ENCODE data around the gene SMPX.

The SMPX gene

GRCh38 chrX:21747558-21747957 is 10.4 kb downstream of the SMPX start:
- WGBS, 2 experiments: 0 to 1% methylated on average over 4 of the region's 4 CpGs
- no peak overlapping the region for H3K4me3 ChIP-seq (ENCODE audit: insufficient read depth, low read depth, low read length)
- peak overlapping the region; percentile 50 for H3K27ac ChIP-seq (ENCODE audit: insufficient read depth, low read depth, low read length, poor library complexity, severe bottlenecking)
- no peaks in the 10 kb centered on the region for H3K9me3 ChIP-seq (ENCODE audit: control insufficient read depth, low read length)
- no peaks in the 10 kb centered on the region for H3K27me3 ChIP-seq (ENCODE audit: control insufficient read depth, insufficient read depth, low read length, poor library complexity, severe bottlenecking)
- H3K36me3 ChIP-seq (ENCODE audit: control insufficient read depth, insufficient read depth, low read length): no peaks in the 10 kb centered on the region
- no peaks in the 10 kb centered on the region for H3K4me1 ChIP-seq (ENCODE audit: control insufficient read depth, insufficient read depth, low read length)

GRCh38 chrX:21745756-21746155 is 12.2 kb downstream of the SMPX start:
- Histone ChIP-seq H3K27me3 (ENCODE audit: control insufficient read depth, insufficient read depth, low read length, poor library complexity, severe bottlenecking) (no peaks in the 10 kb centered on the region), H3K9me3 (ENCODE audit: control insufficient read depth, low read length) (no peaks in the 10 kb centered on the region), H3K27ac (ENCODE audit: insufficient read depth, low read depth, low read length, poor library complexity, severe bottlenecking) (no peak overlapping the region), H3K36me3 (ENCODE audit: control insufficient read depth, insufficient read depth, low read length) (no peaks in the 10 kb centered on the region), H3K4me1 (ENCODE audit: control insufficient read depth, insufficient read depth, low read length) (no peaks in the 10 kb centered on the region), H3K4me3 (ENCODE audit: insufficient read depth, low read depth, low read length) (no peak overlapping the region)
- WGBS, 2 experiments: 29 to 38% methylated on average over 3 of the region's 4 CpGs

- no peaks in the 10 kb centered on the region for H3K9me3 ChIP-seq (ENCODE audit: control insufficient read depth, low read length)
- WGBS, 2 experiments: 95 to 100% methylated on average over 1 of the region's 1 CpG
- H3K4me1 ChIP-seq (ENCODE audit: control insufficient read depth, insufficient read depth, low read length): no peaks in the 10 kb centered on the region
- no peaks in the 10 kb centered on the region for H3K36me3 ChIP-seq (ENCODE audit: control insufficient read depth, insufficient read depth, low read length)
- H3K27ac ChIP-seq (ENCODE audit: insufficient read depth, low read depth, low read length, poor library complexity, severe bottlenecking): no peak overlapping the region
- no peaks in the 10 kb centered on the region for H3K27me3 ChIP-seq (ENCODE audit: control insufficient read depth, insufficient read depth, low read length, poor library complexity, severe bottlenecking)
- H3K4me3 ChIP-seq (ENCODE audit: insufficient read depth, low read depth, low read length): no peak overlapping the region
Measured at GRCh38 chrX:21744721-21745120, 13.2 kb downstream of the SMPX start.

GRCh38 chrX:21744060-21744459 is 13.9 kb downstream of the SMPX start:
- Histone ChIP-seq H3K9me3 (ENCODE audit: control insufficient read depth, low read length) (no peaks in the 10 kb centered on the region), H3K4me1 (ENCODE audit: control insufficient read depth, insufficient read depth, low read length) (no peaks in the 10 kb centered on the region), H3K27me3 (ENCODE audit: control insufficient read depth, insufficient read depth, low read length, poor library complexity, severe bottlenecking) (no peaks in the 10 kb centered on the region), H3K27ac (ENCODE audit: insufficient read depth, low read depth, low read length, poor library complexity, severe bottlenecking) (no peak overlapping the region), H3K4me3 (ENCODE audit: insufficient read depth, low read depth, low read length) (no peak overlapping the region), H3K36me3 (ENCODE audit: control insufficient read depth, insufficient read depth, low read length) (no peaks in the 10 kb centered on the region)
- WGBS, 2 experiments: 94 to 100% methylated on average over 1 to 2 of the region's 3 CpGs

- Histone ChIP-seq H3K27me3 (ENCODE audit: control insufficient read depth, insufficient read depth, low read length, poor library complexity, severe bottlenecking) (no peaks in the 10 kb centered on the region), H3K27ac (ENCODE audit: insufficient read depth, low read depth, low read length, poor library complexity, severe bottlenecking) (no peak overlapping the region), H3K36me3 (ENCODE audit: control insufficient read depth, insufficient read depth, low read length) (no peaks in the 10 kb centered on the region), H3K4me3 (ENCODE audit: insufficient read depth, low read depth, low read length) (no peak overlapping the region), H3K9me3 (ENCODE audit: control insufficient read depth, low read length) (no peaks in the 10 kb centered on the region), H3K4me1 (ENCODE audit: control insufficient read depth, insufficient read depth, low read length) (no peaks in the 10 kb centered on the region)
- 96 to 97% methylated on average over 2 to 3 of the region's 6 CpGs for WGBS, 2 experiments
Measured at GRCh38 chrX:21741869-21742701, 15.8 kb downstream of the SMPX start.

- H3K4me3 ChIP-seq (ENCODE audit: insufficient read depth, low read depth, low read length): no peak overlapping the region
- no peaks in the 10 kb centered on the region for H3K27me3 ChIP-seq (ENCODE audit: control insufficient read depth, insufficient read depth, low read length, poor library complexity, severe bottlenecking)
- H3K4me1 ChIP-seq (ENCODE audit: control insufficient read depth, insufficient read depth, low read length): no peaks in the 10 kb centered on the region
Measured at GRCh38 chrX:21741364-21741763, 16.6 kb downstream of the SMPX start.

GRCh38 chrX:21740329-21741274 is 17.3 kb downstream of the SMPX start:
- H3K27me3 ChIP-seq (ENCODE audit: control insufficient read depth, insufficient read depth, low read length, poor library complexity, severe bottlenecking): no peaks in the 10 kb centered on the region
- no peaks in the 10 kb centered on the region for H3K4me1 ChIP-seq (ENCODE audit: control insufficient read depth, insufficient read depth, low read length)
- H3K4me3 ChIP-seq (ENCODE audit: insufficient read depth, low read depth, low read length): no peak overlapping the region
- no peak overlapping the region for H3K27ac ChIP-seq (ENCODE audit: insufficient read depth, low read depth, low read length, poor library complexity, severe bottlenecking)
- H3K36me3 ChIP-seq (ENCODE audit: control insufficient read depth, insufficient read depth, low read length): no peaks in the 10 kb centered on the region
- WGBS, 2 experiments: 85 to 93% methylated on average over 1 of the region's 1 CpG
- H3K9me3 ChIP-seq (ENCODE audit: control insufficient read depth, low read length): no peaks in the 10 kb centered on the region

More at GRCh38 chrX:21741364-21741763, 16.6 kb downstream of the SMPX start:
- Histone ChIP-seq H3K36me3 (ENCODE audit: control insufficient read depth, insufficient read depth, low read length) (no peaks in the 10 kb centered on the region), H3K9me3 (ENCODE audit: control insufficient read depth, low read length) (no peaks in the 10 kb centered on the region), H3K27ac (ENCODE audit: insufficient read depth, low read depth, low read length, poor library complexity, severe bottlenecking) (no peak overlapping the region)

- no peak overlapping the region for H3K4me3 ChIP-seq (ENCODE audit: insufficient read depth, low read depth, low read length)
- H3K4me1 ChIP-seq (ENCODE audit: control insufficient read depth, insufficient read depth, low read length): no peaks in the 10 kb centered on the region
- no peaks in the 10 kb centered on the region for H3K27me3 ChIP-seq (ENCODE audit: control insufficient read depth, insufficient read depth, low read length, poor library complexity, severe bottlenecking)
- H3K36me3 ChIP-seq (ENCODE audit: control insufficient read depth, insufficient read depth, low read length): no peaks in the 10 kb centered on the region
- H3K27ac ChIP-seq (ENCODE audit: insufficient read depth, low read depth, low read length, poor library complexity, severe bottlenecking): no peak overlapping the region
- H3K9me3 ChIP-seq (ENCODE audit: control insufficient read depth, low read length): no peaks in the 10 kb centered on the region
- WGBS, 2 experiments: 90 to 96% methylated on average over 2 to 3 of the region's 4 CpGs
Measured at GRCh38 chrX:21738950-21739287, 19.0 kb downstream of the SMPX start.

GRCh38 chrX:21738210-21738949 is 19.5 kb downstream of the SMPX start:
- H3K27me3 ChIP-seq (ENCODE audit: control insufficient read depth, insufficient read depth, low read length, poor library complexity, severe bottlenecking): no peaks in the 10 kb centered on the region
- no peaks in the 10 kb centered on the region for H3K9me3 ChIP-seq (ENCODE audit: control insufficient read depth, low read length)
- H3K27ac ChIP-seq (ENCODE audit: insufficient read depth, low read depth, low read length, poor library complexity, severe bottlenecking): no peak overlapping the region
- 42 to 51% methylated on average over 14 to 15 of the region's 15 CpGs for WGBS, 2 experiments
- H3K4me1 ChIP-seq (ENCODE audit: control insufficient read depth, insufficient read depth, low read length): no peaks in the 10 kb centered on the region
- no peak overlapping the region for H3K4me3 ChIP-seq (ENCODE audit: insufficient read depth, low read depth, low read length)
- H3K36me3 ChIP-seq (ENCODE audit: control insufficient read depth, insufficient read depth, low read length): no peaks in the 10 kb centered on the region

- Histone ChIP-seq H3K36me3 (ENCODE audit: control insufficient read depth, insufficient read depth, low read length) (no peaks in the 10 kb centered on the region), H3K27me3 (ENCODE audit: control insufficient read depth, insufficient read depth, low read length, poor library complexity, severe bottlenecking) (no peaks in the 10 kb centered on the region), H3K4me3 (ENCODE audit: insufficient read depth, low read depth, low read length) (no peak overlapping the region), H3K9me3 (ENCODE audit: control insufficient read depth, low read length) (no peaks in the 10 kb centered on the region), H3K27ac (ENCODE audit: insufficient read depth, low read depth, low read length, poor library complexity, severe bottlenecking) (no peak overlapping the region), H3K4me1 (ENCODE audit: control insufficient read depth, insufficient read depth, low read length) (no peaks in the 10 kb centered on the region)
- 88 to 100% methylated on average over 1 of the region's 1 CpG for WGBS, 2 experiments
Measured at GRCh38 chrX:21735768-21736127, 22.2 kb downstream of the SMPX start.
